Duodenal mucosa (tissue), 2 donors: ENCODE measurements around the gene CEND1.

Experiments
- H3K27ac ChIP-seq: one replicate; pipeline ENCODE4 v1.7.0; 2013; ENCODE audit warnings: low read depth, low read length
- H3K27me3 ChIP-seq, 2 donors: one replicate each; pipeline ENCODE4 v1.7.0; 2013; ENCODE audit warnings: low read length in 2 of 2, control low read depth in 1 of 2; ENCODE audit not compliant: insufficient read depth in 2 of 2, control insufficient read depth in 1 of 2
- H3K36me3 ChIP-seq, 2 donors: one replicate each; pipeline ENCODE4 v1.7.0; 2013; ENCODE audit warnings: low read length in 2 of 2, control low read depth in 1 of 2; ENCODE audit not compliant: insufficient read depth in 2 of 2, control insufficient read depth in 1 of 2
- H3K4me1 ChIP-seq, 2 donors: one replicate each; pipeline ENCODE4 v1.7.0; 2013; ENCODE audit warnings: low read length in 2 of 2, control low read depth in 1 of 2; ENCODE audit not compliant: insufficient read depth in 2 of 2, control insufficient read depth in 1 of 2
- H3K4me3 ChIP-seq, 2 donors: one replicate each; pipeline ENCODE4 v1.7.0; 2013; ENCODE audit warnings: low read length in 2 of 2, low read depth in 1 of 2
- H3K9ac ChIP-seq, 2 donors: one replicate each; pipeline ENCODE4 v1.7.0; 2013; ENCODE audit warnings: low read length in 2 of 2, low read depth in 1 of 2
- H3K9me3 ChIP-seq, 2 donors: one replicate each; pipeline ENCODE4 v1.7.0; 2013; ENCODE audit warnings: low read length in 2 of 2, control low read depth in 1 of 2; ENCODE audit not compliant: control insufficient read depth in 1 of 2

The CEND1 gene

GRCh38 chr11:795634-796564 is 6.0 kb upstream of the CEND1 start:
- Histone ChIP-seq H3K4me1 (peaks cover 19 to 32% of the 10 kb centered on the region in 2 donors), H3K36me3 (peaks cover 3 to 18% of the 10 kb centered on the region in 2 donors), H3K4me3 (peak overlapping the region; percentile 77 to 84), H3K9me3 (no peaks in the 10 kb centered on the region), H3K9ac (peak overlapping the region; percentile 64 to 93), H3K27me3 (no peaks in the 10 kb centered on the region), H3K27ac (peak overlapping the region; percentile 79)

GRCh38 chr11:794766-795633 is 5.1 kb upstream of the CEND1 start:
- peaks cover 19 to 32% of the 10 kb centered on the region in 2 donors for H3K4me1 ChIP-seq
- H3K27me3 ChIP-seq, result no peaks in the 10 kb centered on the region
- no peaks in the 10 kb centered on the region for H3K9me3 ChIP-seq
- peak overlapping the region; percentile 77 to 84 for H3K4me3 ChIP-seq
- peaks cover 0 to 14% of the 10 kb centered on the region in 2 donors for H3K36me3 ChIP-seq
- H3K27ac ChIP-seq, result no peak overlapping the region
- H3K9ac ChIP-seq, result peak overlapping the region; percentile 64 to 72

GRCh38 chr11:794013-794765 is 4.3 kb upstream of the CEND1 start:
- H3K4me1 ChIP-seq, result peaks cover 19 to 37% of the 10 kb centered on the region in 2 donors
- H3K27me3 ChIP-seq, result peaks cover 5% of the 10 kb centered on the region in 2 donors
- no peak overlapping the region for H3K27ac ChIP-seq
- H3K36me3 ChIP-seq, result peaks cover 0 to 8% of the 10 kb centered on the region in 2 donors
- H3K4me3 ChIP-seq, result peak overlapping the region in 1 of 2 donors; percentile 84
- no peak overlapping the region for H3K9ac ChIP-seq
- H3K9me3 ChIP-seq, result no peaks in the 10 kb centered on the region

- Histone ChIP-seq H3K9ac (no peak overlapping the region), H3K9me3 (no peaks in the 10 kb centered on the region), H3K27ac (no peak overlapping the region), H3K27me3 (peaks cover 9 to 11% of the 10 kb centered on the region in 2 donors), H3K4me1 (peaks cover 19 to 37% of the 10 kb centered on the region in 2 donors), H3K4me3 (no peak overlapping the region), H3K36me3 (peaks cover 0 to 4% of the 10 kb centered on the region in 2 donors)
Measured at GRCh38 chr11:793556-793955, 3.7 kb upstream of the CEND1 start.

- Histone ChIP-seq H3K4me1 (peaks cover 19 to 34% of the 10 kb centered on the region in 2 donors), H3K9me3 (no peaks in the 10 kb centered on the region), H3K36me3 (peaks cover 0 to 4% of the 10 kb centered on the region in 2 donors), H3K9ac (no peak overlapping the region), H3K27me3 (peaks cover 9 to 11% of the 10 kb centered on the region in 2 donors), H3K4me3 (no peak overlapping the region), H3K27ac (no peak overlapping the region)
Measured at GRCh38 chr11:792873-793272, 3.0 kb upstream of the CEND1 start.

GRCh38 chr11:792535-792821 is 2.6 kb upstream of the CEND1 start:
- H3K27me3 ChIP-seq, result peaks cover 9 to 11% of the 10 kb centered on the region in 2 donors
- H3K9ac ChIP-seq, result no peak overlapping the region
- peaks cover 0 to 4% of the 10 kb centered on the region in 2 donors for H3K36me3 ChIP-seq
- no peak overlapping the region for H3K27ac ChIP-seq
- peaks cover 19 to 34% of the 10 kb centered on the region in 2 donors for H3K4me1 ChIP-seq
- no peak overlapping the region for H3K4me3 ChIP-seq
- H3K9me3 ChIP-seq, result no peaks in the 10 kb centered on the region

GRCh38 chr11:791658-792534 is 2.0 kb upstream of the CEND1 start:
- no peak overlapping the region for H3K27ac ChIP-seq
- H3K4me3 ChIP-seq, result no peak overlapping the region
- H3K9ac ChIP-seq, result no peak overlapping the region
- peaks cover 0 to 4% of the 10 kb centered on the region in 2 donors for H3K36me3 ChIP-seq
- H3K4me1 ChIP-seq, result peaks cover 16 to 28% of the 10 kb centered on the region in 2 donors
- peaks cover 9 to 11% of the 10 kb centered on the region in 2 donors for H3K27me3 ChIP-seq
- no peaks in the 10 kb centered on the region for H3K9me3 ChIP-seq

GRCh38 chr11:790721-791564 is 1.1 kb upstream of the CEND1 start:
- H3K9me3 ChIP-seq, result no peaks in the 10 kb centered on the region
- no peak overlapping the region for H3K9ac ChIP-seq
- peaks cover 0 to 4% of the 10 kb centered on the region in 2 donors for H3K36me3 ChIP-seq
- peaks cover 10 to 20% of the 10 kb centered on the region in 2 donors for H3K4me1 ChIP-seq
- no peak overlapping the region for H3K4me3 ChIP-seq
- peaks cover 9 to 11% of the 10 kb centered on the region in 2 donors for H3K27me3 ChIP-seq
- no peak overlapping the region for H3K27ac ChIP-seq
